LNCaP clone FGC (cell line): ENCODE data around the gene CELF4.

Experiments used
- DNase-seq: peaks from one replicate; pipeline ENCODE4 v3.0.0-alpha.2; 2011; ENCODE audit warnings: low read depth
- H3K4me3 ChIP-seq: 2 replicates; pipeline ENCODE4 v1.5.1; 2011; ENCODE audit warnings: mild to moderate bottlenecking, low read depth, low read length, control low read depth
- TF ChIP-seq, protein P1 (sequence below): IDR thresholded peaks from 2 replicates; pipeline ENCODE4 v1.5.1; 2012; ENCODE audit warnings: mild to moderate bottlenecking; ENCODE audit not compliant: control insufficient read depth, insufficient read depth; ENCODE audit errors: extremely low read depth

CELF4 gene

GRCh38 chr18:37435150-37435867 is 130.3 kb downstream of the CELF4 start:
- no peak for DNase-seq
- no peak overlapping the region for H3K4me3 ChIP-seq
- TF ChIP-seq, protein P1, sequence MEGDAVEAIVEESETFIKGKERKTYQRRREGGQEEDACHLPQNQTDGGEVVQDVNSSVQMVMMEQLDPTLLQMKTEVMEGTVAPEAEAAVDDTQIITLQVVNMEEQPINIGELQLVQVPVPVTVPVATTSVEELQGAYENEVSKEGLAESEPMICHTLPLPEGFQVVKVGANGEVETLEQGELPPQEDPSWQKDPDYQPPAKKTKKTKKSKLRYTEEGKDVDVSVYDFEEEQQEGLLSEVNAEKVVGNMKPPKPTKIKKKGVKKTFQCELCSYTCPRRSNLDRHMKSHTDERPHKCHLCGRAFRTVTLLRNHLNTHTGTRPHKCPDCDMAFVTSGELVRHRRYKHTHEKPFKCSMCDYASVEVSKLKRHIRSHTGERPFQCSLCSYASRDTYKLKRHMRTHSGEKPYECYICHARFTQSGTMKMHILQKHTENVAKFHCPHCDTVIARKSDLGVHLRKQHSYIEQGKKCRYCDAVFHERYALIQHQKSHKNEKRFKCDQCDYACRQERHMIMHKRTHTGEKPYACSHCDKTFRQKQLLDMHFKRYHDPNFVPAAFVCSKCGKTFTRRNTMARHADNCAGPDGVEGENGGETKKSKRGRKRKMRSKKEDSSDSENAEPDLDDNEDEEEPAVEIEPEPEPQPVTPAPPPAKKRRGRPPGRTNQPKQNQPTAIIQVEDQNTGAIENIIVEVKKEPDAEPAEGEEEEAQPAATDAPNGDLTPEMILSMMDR: no peak

DNA sequence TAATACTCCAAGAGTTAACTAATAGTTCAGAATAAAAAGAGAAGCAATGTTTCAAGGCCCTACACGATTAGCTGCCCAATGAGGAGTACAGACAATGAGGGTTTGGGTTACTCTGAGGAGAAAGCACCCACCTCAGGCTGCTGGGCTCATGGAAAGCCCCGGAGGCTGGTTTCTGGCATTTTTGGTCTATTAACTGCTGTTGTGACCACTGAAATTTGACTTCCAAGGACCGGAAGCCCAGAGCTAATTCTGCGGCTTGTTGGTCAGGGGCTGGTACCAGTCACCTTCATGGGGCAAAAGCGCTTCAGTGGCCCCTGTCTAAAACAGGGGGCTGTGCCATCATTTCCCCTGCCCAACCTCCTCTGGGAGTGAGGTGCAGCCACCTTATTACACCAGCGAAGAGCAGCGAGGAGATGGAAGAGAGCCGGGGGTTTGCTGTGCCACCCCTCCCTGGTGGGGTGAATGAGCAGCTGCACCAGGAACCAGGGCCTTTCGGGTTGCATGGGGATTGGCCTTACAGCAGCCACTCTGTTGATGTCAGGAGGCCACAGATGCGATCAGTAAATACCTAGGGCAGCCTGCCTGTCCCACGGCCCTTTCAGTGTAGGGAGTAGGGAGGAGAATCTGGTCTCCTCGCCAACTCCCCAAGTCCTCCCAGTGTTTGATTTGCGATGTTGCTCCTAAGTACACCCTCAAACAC is 131.3 kb downstream of the CELF4 start:
- DNase-seq: no peak
- TF ChIP-seq, protein P1: no peak
- H3K4me3 ChIP-seq: no peak overlapping the region

GRCh38 chr18:37432436-37433195 is 133.0 kb downstream of the CELF4 start:
- no peak overlapping the region for H3K4me3 ChIP-seq
- no peak for DNase-seq
- TF ChIP-seq, protein P1: no peak

DNA sequence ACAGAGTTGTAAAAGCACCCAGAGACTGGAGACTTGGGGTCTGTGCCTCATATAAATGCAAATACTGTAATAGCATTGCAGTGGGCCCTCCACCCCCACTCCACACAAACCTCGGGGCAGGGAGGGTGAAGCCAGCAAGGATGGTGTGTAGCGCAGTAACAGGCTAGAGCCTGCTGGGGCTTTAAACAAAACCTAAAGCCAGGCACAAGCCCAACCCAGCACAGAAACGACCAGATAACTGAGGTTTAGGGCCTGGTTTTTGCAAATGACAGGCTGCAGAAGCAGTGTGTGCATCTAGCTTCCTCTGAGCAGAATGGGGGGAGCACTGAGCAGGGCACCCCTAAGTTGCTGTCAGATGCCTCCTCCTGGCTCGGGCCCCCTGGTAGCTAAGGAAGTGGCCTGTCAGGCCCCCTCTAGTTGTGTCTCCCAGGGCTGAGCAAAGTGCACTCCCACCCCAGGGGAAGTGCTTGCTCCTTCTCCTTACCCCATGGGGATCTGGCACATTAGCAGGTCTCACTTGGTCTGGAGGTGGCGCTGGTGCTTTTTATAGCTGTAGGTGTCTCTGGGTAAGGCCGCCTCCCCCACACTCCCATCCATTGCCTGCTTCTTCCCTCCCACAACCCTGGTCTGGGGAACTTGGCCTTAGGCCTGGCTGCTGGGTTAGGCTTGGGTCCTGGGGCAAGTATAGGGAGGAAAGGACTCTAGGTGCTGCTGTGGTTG is 135.1 kb downstream of the CELF4 start:
- no peak overlapping the region for H3K4me3 ChIP-seq
- DNase-seq: no peak
- TF ChIP-seq, protein P1: no peak

DNA sequence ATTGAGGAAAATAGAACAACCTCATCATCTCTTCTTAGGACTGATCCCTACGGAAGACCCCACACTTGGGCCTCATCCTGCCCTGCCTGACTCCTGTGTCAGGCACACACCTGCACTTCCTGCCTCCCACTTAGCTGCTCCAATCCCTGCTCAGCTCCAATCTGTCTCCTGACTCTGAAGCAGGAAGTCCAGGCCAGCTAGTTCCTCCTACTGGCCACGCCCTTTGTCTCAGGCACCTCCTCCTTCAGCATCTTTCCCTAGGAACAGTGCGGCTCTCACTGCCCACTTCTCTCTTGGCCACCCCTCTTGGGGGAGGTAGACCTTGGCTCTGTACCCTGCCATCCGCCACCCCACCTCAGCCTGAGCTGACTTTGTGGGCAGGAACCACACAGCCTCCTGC is 135.8 kb downstream of the CELF4 start:
- no peak for DNase-seq
- H3K4me3 ChIP-seq: no peak overlapping the region
- TF ChIP-seq, protein P1: no peak

- TF ChIP-seq, protein P1: no peak
- H3K4me3 ChIP-seq: no peak overlapping the region
- no peak for DNase-seq
These were observed 137.2 kb downstream of the CELF4 start for GRCh38 chr18:37428288-37428974.
